HG03354 (cell line): ENCODE data around the gene POLDIP3.
"Not testable (repeated sequence)": the region's sequence is repeated elsewhere in the genome, so short reads cannot be mapped to it uniquely, and the experiment has no call there.

ENCODE experiments used
- ATAC-seq: cut with Tn5 transposase; IDR thresholded peaks from one replicate; pipeline ENCODE4 v1.9.1; 2021; ENCODE audit warnings: mild to moderate bottlenecking; ENCODE audit not compliant: unreplicated experiment, poor library complexity, severe bottlenecking

POLDIP3 gene

DNA sequence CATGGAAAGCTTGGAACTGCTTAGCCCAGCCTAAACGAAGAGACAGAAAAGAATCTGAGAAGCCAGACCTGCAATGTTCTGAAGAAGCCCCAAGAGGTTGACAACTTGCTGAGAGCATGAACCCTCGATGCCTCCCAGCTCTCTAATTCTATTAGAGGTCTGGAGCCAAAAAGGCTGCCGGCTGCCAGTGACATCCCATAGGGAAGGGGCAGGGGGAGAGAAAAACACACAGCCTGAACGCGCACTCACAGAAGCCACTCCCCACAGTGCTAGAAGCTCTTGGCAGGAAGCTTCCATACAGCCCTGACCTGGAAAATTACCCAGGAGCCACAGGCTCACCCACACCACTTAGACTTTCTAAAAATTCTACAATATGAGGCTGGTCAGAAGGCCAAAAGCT, 18.3 kb downstream of the POLDIP3 start:
- no peak for ATAC-seq

DNA sequence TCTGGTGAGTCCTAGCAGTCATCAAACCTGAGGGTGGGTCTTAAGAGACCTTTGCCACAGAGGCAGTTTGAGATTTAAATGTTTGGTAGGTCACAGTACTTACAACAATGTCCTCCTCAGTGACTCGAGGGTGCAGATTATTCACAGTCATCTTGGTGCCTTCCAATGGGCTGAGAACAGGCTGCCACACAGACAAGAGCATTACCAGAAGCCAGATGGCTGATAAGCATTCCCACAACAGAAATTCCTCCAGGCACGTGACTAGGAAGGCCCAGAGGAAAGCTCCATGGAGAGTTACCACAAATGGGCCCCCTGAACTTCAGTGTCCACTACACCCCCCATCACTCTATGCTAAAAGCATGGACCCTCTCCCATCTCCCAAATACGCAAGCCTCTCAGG, 19.2 kb downstream of the POLDIP3 start:
- no peak for ATAC-seq

GRCh38 chr22:42591987-42592386, 22.7 kb downstream of the POLDIP3 start:
- ATAC-seq: no peak

DNA sequence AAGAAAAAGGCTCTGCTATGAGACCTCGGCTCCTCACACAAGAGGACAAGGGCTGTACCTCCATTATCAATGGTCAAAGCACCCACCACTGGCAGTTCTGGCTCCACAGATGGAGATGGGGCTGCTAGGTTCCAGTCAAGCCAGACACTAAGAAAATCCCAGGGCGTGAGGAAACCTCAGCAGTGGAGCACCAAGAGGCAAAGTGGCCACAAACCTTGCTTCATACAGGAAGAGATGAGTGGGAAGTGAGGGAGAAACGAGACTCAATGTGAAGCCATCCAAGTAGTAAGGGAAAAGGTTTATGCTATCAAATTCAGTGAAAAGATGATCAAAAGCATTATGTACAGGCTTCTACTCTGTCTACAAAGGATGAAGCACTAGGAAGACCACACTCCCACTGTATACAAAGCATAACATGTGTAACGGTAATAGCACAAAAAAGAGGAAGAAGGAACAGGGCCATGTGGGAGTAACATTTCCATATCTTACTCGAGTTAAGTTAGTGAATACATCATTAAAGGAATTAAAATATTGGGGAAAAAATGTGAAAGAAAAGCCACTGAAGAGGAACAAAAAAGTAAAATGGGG, 27.0 kb downstream of the POLDIP3 start:
- ATAC-seq: no peak

GRCh38 chr22:42586381-42586780, 28.3 kb downstream of the POLDIP3 start:
- no peak for ATAC-seq

- no peak for ATAC-seq
Measured at GRCh38 chr22:42585096-42585495, 29.6 kb downstream of the POLDIP3 start.

- ATAC-seq: no peak
Measured at GRCh38 chr22:42584364-42584940, 30.2 kb downstream of the POLDIP3 start.

DNA sequence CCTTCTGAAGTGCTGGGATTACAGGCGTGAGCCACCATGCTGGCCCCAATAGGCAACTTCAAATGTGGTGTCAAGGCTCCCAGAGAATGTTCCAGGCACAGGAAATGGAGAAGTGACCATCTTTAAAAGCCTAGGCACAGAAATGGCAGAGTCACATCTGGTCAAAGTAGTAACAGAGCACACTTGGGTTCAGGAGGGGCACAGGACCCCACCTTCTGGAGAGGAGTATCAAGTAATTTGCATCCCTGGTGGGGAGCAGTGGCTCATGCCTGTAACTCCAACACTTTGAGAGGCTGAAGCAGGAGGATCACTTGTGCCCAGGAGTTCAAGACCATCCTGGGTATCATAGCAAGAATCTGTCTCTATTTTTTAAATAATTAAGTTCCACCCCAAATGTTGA, 31.7 kb downstream of the POLDIP3 start:
- no peak for ATAC-seq

GRCh38 chr22:42581762-42582716, 32.6 kb downstream of the POLDIP3 start:
- ATAC-seq: peak; percentile 69

DNA sequence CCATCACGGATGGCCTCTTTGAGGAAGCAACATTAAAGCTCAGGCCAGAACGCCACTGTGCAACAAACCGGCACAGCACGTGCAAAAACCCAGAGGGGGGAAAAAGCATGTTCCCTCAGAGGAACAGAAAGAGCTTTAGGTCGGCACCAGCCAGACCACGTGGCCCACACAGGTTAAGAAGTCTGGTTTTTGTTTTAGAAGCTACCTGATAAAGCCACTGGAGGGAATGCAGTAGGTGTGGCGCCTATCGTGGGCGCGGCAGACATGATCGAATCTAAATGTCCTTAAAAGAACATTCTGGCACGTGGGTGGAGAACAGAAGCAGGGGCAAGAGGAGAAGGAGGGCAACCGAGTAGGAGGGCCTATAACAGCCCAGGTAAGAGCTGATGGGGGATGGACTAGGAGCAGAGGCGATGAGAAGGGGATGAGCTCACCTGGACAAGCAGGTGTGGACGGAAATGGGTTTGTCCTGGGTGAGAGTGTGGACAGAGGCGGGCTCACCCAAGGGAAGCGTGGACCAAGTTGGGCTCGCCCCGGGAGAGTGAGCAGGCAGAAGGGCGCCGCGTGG, 33.4 kb downstream of the POLDIP3 start:
- ATAC-seq: not testable (repeated sequence)

- ATAC-seq: not testable (repeated sequence)
Measured at GRCh38 chr22:42580040-42580439, 34.6 kb downstream of the POLDIP3 start.

DNA sequence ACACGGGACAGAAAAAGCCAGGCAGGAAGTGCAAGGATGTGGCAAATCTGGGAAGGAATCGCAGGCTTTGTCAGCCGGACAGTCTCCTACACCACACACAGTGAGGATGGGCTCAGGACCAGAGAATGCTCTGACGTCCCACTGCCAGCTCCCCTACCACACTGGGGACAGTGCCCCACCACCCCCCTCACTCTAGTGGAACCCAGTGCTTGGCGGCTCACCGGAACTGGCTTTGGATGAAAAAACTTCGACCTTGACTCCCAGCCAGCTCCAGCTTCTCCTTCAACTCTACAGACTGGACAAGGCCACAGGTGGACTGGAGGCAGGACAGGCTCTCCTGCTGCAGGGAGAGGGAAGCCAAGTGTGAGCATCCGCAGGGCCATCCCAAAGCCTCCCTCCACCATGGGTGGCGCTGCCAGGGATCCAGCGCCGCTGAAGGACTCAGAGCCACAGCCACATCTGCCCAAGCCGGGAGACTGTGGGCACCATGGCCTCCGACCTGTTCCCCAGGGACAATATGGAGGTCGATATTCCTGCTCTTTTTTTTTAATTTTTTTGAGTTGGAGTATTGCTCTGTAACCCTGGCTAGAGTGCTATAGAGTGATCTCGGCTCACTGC, 37.0 kb downstream of the POLDIP3 start:
- no peak for ATAC-seq

DNA sequence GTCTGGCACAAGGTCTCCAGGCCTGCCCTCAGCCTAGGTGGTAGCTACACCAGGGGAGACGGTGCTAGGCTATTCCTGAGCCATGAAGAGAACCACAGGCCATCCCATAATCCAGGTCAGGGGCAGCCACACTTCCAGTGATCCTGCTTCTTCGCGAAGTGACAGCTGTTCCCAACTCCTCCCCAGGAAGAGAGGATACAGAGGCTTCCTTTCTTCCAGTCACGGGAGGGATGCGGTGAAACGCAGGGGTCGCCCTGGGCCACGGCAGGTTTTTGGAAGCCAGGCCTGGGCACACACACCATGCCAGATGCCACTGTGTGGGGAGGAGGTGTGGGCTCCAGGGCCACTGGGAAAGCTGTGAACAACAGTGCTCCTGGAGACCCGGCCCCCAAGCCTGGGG, 37.5 kb downstream of the POLDIP3 start:
- not testable (repeated sequence) for ATAC-seq

DNA sequence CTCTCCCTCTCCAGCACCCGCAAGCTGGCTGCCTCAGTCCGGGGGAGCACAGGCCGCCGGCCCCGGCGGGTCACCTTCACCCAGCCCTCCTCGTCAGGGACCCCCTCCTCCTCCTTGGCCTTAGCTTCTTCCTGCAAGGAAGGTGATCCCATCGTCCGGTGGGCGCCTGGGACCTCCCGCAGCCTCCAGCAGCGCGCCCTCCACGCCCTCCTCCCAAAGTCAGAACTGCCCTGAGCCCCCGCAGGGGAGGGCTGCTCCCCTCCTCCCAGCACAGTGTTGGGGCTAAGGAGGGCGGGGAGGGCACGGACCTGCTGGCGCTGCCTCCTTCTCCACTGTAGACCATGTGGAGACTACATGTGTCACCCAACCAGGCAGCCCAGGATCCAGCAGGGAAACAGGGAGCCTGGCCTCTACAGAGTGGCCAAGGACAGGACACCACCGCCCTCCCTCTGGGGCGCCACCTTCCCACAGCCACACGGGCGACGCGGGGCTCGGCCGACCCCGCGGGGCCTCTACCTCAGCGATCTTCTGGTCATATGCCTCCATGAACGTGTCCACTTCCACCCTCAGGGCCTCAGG, 38.6 kb downstream of the POLDIP3 start:
- ATAC-seq: not testable (repeated sequence)

DNA sequence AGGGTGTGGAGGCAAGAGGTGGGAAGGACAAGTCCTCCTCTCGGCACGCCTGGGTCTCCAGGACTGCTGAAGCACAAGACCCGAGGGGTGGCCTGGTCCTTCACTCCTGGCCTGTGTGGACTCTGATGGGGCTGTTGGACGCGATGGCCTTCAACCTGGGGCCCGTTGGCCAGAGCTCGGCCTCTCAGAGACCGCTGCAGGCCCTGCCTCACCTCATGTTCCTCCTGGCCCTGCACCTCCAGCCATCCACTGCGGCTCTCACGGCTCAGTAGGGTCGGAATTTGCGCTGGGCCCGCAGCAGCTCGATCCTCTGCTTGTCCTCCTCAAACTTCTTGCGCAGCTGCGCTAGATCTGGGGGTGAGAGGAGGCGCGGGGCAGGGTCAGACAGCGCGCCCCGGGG, 40.2 kb downstream of the POLDIP3 start:
- not testable (repeated sequence) for ATAC-seq

DNA sequence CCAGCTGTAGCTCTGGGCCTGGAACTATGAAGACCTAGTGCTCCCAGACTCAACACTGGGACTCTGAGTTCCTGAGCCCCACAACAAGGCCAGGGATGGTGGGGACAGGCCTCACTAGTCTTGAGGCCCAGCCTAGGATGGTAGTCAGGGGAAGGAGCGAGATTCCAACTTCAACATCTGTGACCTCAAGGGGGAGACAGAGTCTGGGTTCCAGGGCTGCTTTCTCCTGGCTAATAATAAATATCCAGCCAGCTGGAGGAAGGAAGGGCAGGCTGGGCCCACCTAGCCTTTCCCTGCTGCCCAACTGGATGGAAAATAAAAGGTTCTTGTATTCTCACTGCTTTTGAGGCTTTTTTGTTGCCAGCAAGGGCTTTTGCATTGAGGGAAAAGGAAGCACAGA, 40.6 kb downstream of the POLDIP3 start:
- ATAC-seq: not testable (repeated sequence)

- not testable (repeated sequence) for ATAC-seq
Measured at GRCh38 chr22:42571068-42571467, 43.6 kb downstream of the POLDIP3 start.

DNA sequence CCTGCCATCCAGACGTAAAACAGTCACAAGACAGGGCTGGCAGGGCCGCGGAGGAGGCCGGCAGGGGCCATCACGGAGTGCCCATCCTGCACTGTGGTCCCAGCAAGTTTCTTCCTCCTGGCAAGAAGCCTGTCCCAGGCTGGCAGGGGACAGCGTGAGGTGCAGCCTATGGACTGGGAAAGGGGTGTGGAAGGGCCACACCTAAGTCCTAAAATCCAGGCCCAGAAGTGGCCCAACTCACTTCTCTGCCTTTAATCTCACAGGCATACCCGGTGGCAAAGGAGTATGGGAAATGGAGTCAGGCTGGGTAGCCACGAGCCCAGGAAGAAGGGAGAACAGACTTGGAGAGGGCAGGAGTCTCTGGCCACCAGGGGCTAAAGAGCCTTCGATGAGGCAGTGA, 44.1 kb downstream of the POLDIP3 start:
- ATAC-seq: not testable (repeated sequence)

GRCh38 chr22:42567950-42568349, 46.7 kb downstream of the POLDIP3 start:
- ATAC-seq: not testable (repeated sequence)

DNA sequence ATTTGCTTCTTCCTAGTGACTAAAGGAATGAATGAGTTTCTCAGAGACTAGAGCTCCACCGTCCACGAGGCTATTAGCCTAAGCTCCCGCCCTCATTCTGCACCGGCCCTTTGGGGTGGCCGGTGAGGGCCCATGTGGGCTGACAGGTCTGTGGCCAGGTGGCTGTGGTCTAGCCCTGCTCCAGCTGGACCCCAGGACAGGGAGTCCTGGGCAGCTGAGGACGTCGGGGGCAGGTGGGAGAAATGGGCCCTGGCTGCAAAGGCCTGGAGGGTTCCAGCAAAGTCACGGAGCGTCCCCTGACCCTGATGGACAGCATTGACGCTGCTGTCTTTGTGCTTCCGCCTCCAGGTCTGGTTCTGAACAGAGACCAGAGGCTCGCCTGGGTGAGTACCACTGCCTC, 48.7 kb downstream of the POLDIP3 start:
- no peak for ATAC-seq
